A673 (cell line): ENCODE data around the gene WNK1. TPM values are rescaled to one million over a fixed set of nuclear protein-coding genes. Genes with fewer than 3 reads are reported as not detected.
A peak's percentile ranks its signal among the peaks of the same experiment; 100 is the strongest.

Experiments
- BruUV-seq: library from RNA; stranded (reverse); fragments of 400-500 nt; replicated peaks from 2 replicates; lab custom pipeline; 2021; lab: Mats Ljungman, UMichigan
- CTCF ChIA-PET: fragments of 300-600 bp; sonication (Branson Sonifier 250); formaldehyde crosslinking; loops from one replicate; lab custom pipeline; 2022; ENCODE audit warnings: antibody characterized with exemption; lab: Charles Lee
- POLR2A ChIA-PET: fragments of 300-600 bp; sonication (Branson Sonifier 250); formaldehyde crosslinking; loops from one replicate; lab custom pipeline; 2022; ENCODE audit warnings: antibody characterized with exemption; ENCODE audit not compliant: low non-redundant PET; lab: Charles Lee
- DNase-seq: peaks from one replicate; pipeline ENCODE4 v3.0.0-alpha.2; 2015; ENCODE audit warnings: low spot score
- H3K27ac ChIP-seq: fragments of 200-600 bp; sonication (generic); 2 replicates; pipeline ENCODE4 v1.5.1; 2016; ENCODE audit warnings: mixed run types, low read depth, mild to moderate bottlenecking, mixed read lengths, antibody characterized with exemption, low read length; ENCODE audit not compliant: poor library complexity, severe bottlenecking
- H3K27me3 ChIP-seq: fragments of 200-600 bp; sonication (generic); replicated peaks from 2 replicates; pipeline ENCODE4 v1.6.1; 2017; ENCODE audit warnings: mixed run types, low read depth, mild to moderate bottlenecking, mixed read lengths, antibody characterized with exemption, low read length; ENCODE audit not compliant: insufficient read depth, poor library complexity
- H3K36me3 ChIP-seq: fragments of 200-600 bp; sonication (generic); 2 replicates; pipeline ENCODE4 v1.6.1; 2016; ENCODE audit warnings: mixed run types, mild to moderate bottlenecking, mixed read lengths, antibody characterized with exemption, low read length; ENCODE audit not compliant: insufficient read depth, poor library complexity, severe bottlenecking
- H3K4me1 ChIP-seq: fragments of 200-600 bp; sonication (generic); 2 replicates; pipeline ENCODE4 v1.6.1; 2017; ENCODE audit warnings: mixed run types, mild to moderate bottlenecking, mixed read lengths, antibody characterized with exemption, low read length; ENCODE audit not compliant: insufficient read depth, poor library complexity, severe bottlenecking
- H3K4me3 ChIP-seq: fragments of 200-600 bp; sonication (generic); 2 replicates; pipeline ENCODE4 v1.5.1; 2016; ENCODE audit warnings: low read depth, mixed run types, mild to moderate bottlenecking, mixed read lengths, low read length; ENCODE audit not compliant: poor library complexity, severe bottlenecking
- H3K9me3 ChIP-seq: fragments of 200-600 bp; sonication (generic); 2 replicates; pipeline ENCODE4 v1.6.1; 2016; ENCODE audit warnings: mixed run types, low read depth, mild to moderate bottlenecking, mixed read lengths, antibody characterized with exemption, low read length; ENCODE audit not compliant: poor library complexity, severe bottlenecking
- EZH2 ChIP-seq: fragments of 200-600 bp; sonication (generic); IDR thresholded peaks from 2 replicates; pipeline ENCODE4 v1.6.1; 2017; ENCODE audit warnings: borderline replicate concordance, low read depth, mild to moderate bottlenecking, mixed read lengths, antibody characterized with exemption, low read length; ENCODE audit not compliant: poor library complexity, severe bottlenecking
- intact Hi-C: fragments of 100-400 bp; cut with micrococcal nuclease; formaldehyde crosslinking; loops from one replicate; pipeline ENCODE4 v1.10.0; 2022; ENCODE audit not compliant: unreplicated experiment
- total RNA-seq: library from RNA; stranded (reverse); gene quantifications from 2 replicates; pipeline ENCODE4 v1.2.3, GENCODE V29; 2021
- TF ChIP-seq, protein P1 (sequence below): fragments of 300-800, 200-600 bp; sonication (generic); conservative IDR thresholded peaks from 2 replicates; pipeline ENCODE4 v1.5.1; 2017; ENCODE audit warnings: low read depth, mild to moderate bottlenecking, antibody characterized with exemption, low read length, moderate library complexity, mixed read lengths

The WNK1 gene
- total RNA-seq, 1 experiment from 2014 or later: 161 TPM

DNA sequence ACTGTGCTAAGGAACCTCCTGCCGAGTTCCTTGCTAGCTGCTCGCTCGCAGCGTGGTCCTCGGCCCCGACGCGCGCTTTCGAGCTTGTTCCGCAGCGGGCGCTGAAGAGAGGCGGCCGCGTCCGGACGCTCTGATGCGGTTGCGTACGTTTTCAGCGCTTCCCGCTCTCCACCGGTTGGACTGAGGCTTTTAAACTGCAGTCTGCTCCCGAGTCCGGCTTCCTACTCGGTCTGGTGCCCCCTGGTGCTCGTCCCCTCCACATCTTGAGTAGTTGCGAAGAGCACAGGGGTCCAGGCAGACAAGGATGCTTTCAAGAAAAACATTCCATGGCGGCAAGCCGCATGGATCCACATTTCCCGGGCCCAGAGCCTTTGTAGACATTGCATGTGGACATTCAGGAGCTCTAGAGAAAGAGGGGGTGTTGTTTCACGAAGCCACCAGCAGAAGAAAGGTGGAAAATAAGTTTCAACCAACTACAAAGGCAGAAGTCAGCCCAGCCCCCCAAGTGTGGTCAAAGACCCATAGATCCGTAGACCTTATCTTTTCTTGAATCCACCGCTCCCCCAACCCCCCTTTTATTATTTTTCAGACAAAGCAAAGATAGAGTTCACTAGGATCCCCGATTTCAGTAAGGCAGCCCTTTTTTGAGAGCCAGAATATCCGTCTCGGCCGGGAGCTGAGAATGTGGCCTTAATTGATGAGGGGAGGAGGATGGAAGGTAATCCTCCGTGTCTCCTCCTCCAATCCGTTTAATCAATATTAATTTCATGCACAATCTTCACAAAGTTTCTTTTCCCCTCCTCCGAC lies 984 bp upstream of the WNK1 start:
- BruUV-seq: TSS peak; percentile 70
- Histone ChIP-seq H3K9me3 (no peaks in the 10 kb centered on the region), H3K36me3 (no peaks in the 10 kb centered on the region), H3K27me3 (no peaks in the 10 kb centered on the region), H3K4me1 (peaks cover 19% of the 10 kb centered on the region), H3K27ac (peak overlapping the region; percentile 73), H3K4me3 (peak overlapping the region; percentile 92)
- CTCF ChIA-PET: interaction anchor here (0.6 to 2.4 kb wide), 7 partner anchors 26 to 234 kb away, joined by 3 to 19 read pairs (median 7); no protein-coding TSS in a partner anchor
- TF ChIP-seq, protein P1, sequence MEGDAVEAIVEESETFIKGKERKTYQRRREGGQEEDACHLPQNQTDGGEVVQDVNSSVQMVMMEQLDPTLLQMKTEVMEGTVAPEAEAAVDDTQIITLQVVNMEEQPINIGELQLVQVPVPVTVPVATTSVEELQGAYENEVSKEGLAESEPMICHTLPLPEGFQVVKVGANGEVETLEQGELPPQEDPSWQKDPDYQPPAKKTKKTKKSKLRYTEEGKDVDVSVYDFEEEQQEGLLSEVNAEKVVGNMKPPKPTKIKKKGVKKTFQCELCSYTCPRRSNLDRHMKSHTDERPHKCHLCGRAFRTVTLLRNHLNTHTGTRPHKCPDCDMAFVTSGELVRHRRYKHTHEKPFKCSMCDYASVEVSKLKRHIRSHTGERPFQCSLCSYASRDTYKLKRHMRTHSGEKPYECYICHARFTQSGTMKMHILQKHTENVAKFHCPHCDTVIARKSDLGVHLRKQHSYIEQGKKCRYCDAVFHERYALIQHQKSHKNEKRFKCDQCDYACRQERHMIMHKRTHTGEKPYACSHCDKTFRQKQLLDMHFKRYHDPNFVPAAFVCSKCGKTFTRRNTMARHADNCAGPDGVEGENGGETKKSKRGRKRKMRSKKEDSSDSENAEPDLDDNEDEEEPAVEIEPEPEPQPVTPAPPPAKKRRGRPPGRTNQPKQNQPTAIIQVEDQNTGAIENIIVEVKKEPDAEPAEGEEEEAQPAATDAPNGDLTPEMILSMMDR: peak; percentile 80
- TF ChIP-seq EZH2: no peak
- POLR2A ChIA-PET: interaction anchor here (0.7 to 0.9 kb wide), 2 partner anchors 15 to 198 kb away, joined by 3 read pairs; partner anchors contain the start of gene RAD52
- intact Hi-C loops: loop anchor here (2.0 to 10.0 kb wide), 3 partner anchors 61 to 843 kb away; partner anchors contain the start of gene FBXL14
- peak; percentile 98 for DNase-seq

DNA sequence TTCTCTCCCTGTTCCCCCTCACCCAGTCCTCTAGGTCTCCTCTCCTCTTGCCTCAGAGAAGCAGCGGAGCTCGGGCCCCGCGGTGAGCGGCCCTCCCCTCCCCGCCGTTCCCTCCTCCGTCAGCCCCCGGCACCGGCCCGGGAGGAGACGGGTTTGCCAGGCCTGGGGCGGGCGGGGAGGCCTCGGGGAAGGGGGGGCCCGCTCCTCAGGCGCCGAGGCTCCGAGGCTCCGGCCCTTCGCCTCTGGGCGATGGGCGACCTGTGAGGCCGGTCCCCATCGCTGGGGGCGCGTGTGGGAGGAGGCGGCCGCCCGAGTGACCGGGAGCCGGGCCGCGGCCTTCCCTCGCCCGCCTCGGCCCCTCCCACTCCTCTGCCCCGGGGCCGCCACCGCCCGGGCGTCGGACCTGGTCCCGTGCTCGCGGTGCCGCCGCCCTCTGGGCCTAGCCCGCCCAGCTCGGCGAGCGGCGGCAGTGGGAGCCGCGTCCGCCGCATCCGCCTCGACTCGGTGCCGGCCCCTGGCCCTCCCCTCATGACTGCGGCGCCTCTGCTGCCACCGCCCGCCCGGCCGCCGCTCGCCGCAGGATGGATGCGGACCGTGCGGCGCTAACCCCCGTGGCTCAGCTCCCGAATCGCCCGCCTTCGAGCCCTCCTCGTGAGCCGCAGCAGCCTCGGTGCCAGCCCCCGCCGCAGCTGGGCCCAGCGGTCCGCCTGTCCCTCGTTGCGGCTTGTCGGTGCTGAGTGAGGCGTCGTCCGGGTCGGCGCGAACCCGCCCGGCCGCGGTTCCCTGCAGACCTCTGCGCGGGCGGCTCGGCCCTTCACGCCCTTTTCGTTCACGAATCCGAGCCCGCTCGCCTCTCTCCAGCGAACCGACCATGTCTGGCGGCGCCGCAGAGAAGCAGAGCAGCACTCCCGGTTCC lies 574 bp downstream of the WNK1 start:
- intact Hi-C loops: loop anchor here (5.0 to 10.0 kb wide), 2 partner anchors 59 to 842 kb away; partner anchors contain the start of gene FBXL14
- peaks cover 23% of the 10 kb centered on the region for H3K4me1 ChIP-seq
- peak overlapping the region; percentile 91 for H3K27ac ChIP-seq
- no peaks in the 10 kb centered on the region for H3K36me3 ChIP-seq
- peak; percentile 35 for DNase-seq
- no TSS peak for BruUV-seq
- POLR2A ChIA-PET: no interaction called here
- H3K27me3 ChIP-seq: no peaks in the 10 kb centered on the region
- no peaks in the 10 kb centered on the region for H3K9me3 ChIP-seq
- peak overlapping the region; percentile 92 for H3K4me3 ChIP-seq
- TF ChIP-seq, protein P1: no peak; the same call in 1 of the 2 replicates
- no peak for TF ChIP-seq EZH2
- CTCF ChIA-PET: interaction anchor here (0.9 to 1.7 kb wide), 2 partner anchors 61 to 139 kb away, joined by 3 to 19 read pairs; no protein-coding TSS in a partner anchor
